ENCODE measurements around the gene ABCC10. TPM values are rescaled to one million over a fixed set of nuclear protein-coding genes. Genes with fewer than 3 reads are reported as not detected.
"Not testable (repeated sequence)": the region's sequence is repeated elsewhere in the genome, so short reads cannot be mapped to it uniquely, and the experiment has no call there.

Gene ABCC10
- total RNA-seq, 1 experiment from 2014 or later: 17.1 TPM

DNA sequence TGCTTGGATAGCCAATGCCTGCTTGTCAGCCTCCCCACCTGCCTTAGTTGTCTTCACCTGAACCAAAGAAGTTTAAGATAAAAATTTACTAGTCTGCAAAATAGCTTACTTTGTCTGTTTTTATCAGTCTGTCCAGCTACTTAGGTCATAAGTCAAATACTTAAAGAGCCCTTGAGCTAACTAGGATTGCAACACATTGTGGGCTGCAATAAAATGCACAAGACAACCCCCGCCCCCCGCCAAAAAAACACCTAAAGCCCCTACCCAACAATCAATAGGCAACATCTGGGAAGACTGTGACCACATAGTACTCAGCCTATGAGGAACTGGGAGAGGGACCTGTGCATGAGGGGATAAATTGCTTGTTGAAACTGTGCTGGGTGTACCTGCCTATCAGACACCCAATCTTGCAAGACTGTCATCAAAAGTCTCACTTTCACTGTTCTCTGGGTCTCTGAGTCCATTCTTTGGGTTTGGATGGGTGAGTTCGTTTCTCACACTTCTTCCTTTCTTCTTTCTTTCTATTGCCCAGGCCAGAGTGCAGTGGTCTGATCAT, 27.3 kb upstream of the ABCC10 start:
- in situ Hi-C loops (cut with HindIII; ENCODE audit: low pct_unique_long_range_greater_than_20kb, low sequenced_read_pairs): no loop called here
- DNase-seq (ENCODE audit: low read depth, low spot score): no peak

DNA sequence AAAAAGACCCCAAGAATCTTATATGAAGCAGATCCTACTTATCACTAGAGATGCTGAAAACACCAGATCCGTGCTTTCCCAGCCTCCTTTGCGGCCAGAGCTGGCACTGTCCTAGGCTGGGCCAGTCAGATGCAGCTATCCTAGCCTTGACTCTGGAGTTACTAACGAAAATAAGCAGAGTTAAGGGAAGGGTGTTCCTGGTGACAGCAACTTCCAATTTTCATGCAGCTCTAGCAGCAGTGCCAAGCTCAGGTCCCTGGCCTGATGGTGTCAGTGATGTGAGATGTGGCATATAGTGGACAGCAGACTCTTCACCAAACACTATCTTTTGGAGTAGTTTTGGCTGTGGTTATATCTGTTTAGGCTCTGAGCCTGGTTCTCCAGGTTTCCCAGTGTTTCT, 25.6 kb upstream of the ABCC10 start:
- in situ Hi-C loops (cut with HindIII; ENCODE audit: low pct_unique_long_range_greater_than_20kb, low sequenced_read_pairs): no loop called here
- no peak for DNase-seq (ENCODE audit: low read depth, low spot score)

- in situ Hi-C loops (cut with HindIII; ENCODE audit: low pct_unique_long_range_greater_than_20kb, low sequenced_read_pairs): no loop called here
- DNase-seq (ENCODE audit: low read depth, low spot score): peak; percentile 40
These were observed 24.5 kb upstream of the ABCC10 start for GRCh38 chr6:43402820-43403219.

DNA sequence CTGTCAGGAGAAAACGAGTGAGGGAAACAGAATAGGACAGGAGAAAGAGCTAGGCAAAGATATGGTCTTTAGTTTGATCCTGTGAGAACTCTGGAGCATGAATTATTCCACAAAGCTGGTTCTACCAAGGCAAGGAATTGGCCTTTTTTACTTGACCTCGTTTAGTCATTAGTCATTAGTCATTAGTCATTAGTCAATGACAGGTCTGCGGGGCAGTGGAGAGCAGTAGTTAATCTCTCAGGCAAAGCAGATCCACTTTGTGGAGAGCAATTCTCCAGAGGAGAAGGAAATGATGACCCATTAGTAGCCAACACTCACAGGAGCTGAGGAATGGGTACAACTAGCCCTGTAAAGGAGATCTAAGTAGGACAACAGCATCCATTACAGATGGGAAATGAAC, 22.0 kb upstream of the ABCC10 start:
- DNase-seq (ENCODE audit: low read depth, low spot score): no peak
- in situ Hi-C loops (cut with HindIII; ENCODE audit: low pct_unique_long_range_greater_than_20kb, low sequenced_read_pairs): no loop called here

GRCh38 chr6:43407296-43407695, 20.0 kb upstream of the ABCC10 start:
- in situ Hi-C loops (cut with HindIII; ENCODE audit: low pct_unique_long_range_greater_than_20kb, low sequenced_read_pairs): no loop called here
- no peak for DNase-seq (ENCODE audit: low read depth, low spot score)

GRCh38 chr6:43408259-43408658, 19.1 kb upstream of the ABCC10 start:
- in situ Hi-C loops (cut with HindIII; ENCODE audit: low pct_unique_long_range_greater_than_20kb, low sequenced_read_pairs): no loop called here

GRCh38 chr6:43410776-43411175, 16.6 kb upstream of the ABCC10 start:
- in situ Hi-C loops (cut with HindIII; ENCODE audit: low pct_unique_long_range_greater_than_20kb, low sequenced_read_pairs); DNase-seq (ENCODE audit: low read depth, low spot score): not testable (repeated sequence)

More at GRCh38 chr6:43408259-43408658, 19.1 kb upstream of the ABCC10 start:
- DNase-seq (ENCODE audit: low read depth, low spot score): no peak

GRCh38 chr6:43412541-43412940, 14.8 kb upstream of the ABCC10 start:
- DNase-seq (ENCODE audit: low read depth, low spot score): no peak
- in situ Hi-C loops (cut with HindIII; ENCODE audit: low pct_unique_long_range_greater_than_20kb, low sequenced_read_pairs): no loop called here

DNA sequence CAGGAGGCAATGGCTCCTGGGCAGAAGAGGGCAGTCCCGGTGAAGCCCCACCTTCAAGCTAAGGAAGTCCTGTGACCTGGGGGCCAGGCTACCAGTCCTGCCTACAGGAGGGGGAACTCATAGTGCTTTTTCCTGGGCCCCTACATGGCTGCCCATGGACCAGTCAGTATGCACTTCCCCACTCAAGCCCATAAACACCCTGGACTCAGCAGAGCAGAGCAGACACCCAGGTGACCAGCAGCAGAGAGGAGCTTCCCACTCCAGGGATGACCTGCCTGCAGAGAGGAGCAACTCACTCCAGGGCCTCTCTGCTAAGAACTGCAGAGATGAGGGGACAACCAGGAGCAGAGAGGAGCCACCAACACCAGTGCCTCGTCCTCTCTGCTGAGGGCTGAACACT, 14.3 kb upstream of the ABCC10 start:
- DNase-seq (ENCODE audit: low read depth, low spot score): no peak
- in situ Hi-C loops (cut with HindIII; ENCODE audit: low pct_unique_long_range_greater_than_20kb, low sequenced_read_pairs): no loop called here

DNA sequence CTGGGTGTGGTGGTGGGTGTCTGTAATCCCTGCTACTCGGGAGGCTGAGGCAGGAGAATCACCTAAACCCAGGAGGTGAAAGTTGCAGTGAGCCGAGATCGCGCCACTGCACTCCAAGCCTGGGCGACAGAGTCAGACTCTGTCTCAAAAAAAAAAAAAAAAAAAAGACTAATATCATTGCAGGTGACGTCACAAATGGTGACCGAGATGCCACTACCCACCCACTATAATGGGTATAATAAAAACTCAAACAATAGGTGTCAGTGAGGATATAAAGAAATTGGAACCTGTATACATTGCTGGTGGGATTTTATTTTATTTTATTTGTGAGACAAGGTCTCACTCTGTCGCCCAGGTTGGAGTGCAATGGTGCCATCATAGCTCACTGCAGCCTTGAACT, 12.1 kb upstream of the ABCC10 start:
- in situ Hi-C loops (cut with HindIII; ENCODE audit: low pct_unique_long_range_greater_than_20kb, low sequenced_read_pairs); DNase-seq (ENCODE audit: low read depth, low spot score): not testable (repeated sequence)

DNA sequence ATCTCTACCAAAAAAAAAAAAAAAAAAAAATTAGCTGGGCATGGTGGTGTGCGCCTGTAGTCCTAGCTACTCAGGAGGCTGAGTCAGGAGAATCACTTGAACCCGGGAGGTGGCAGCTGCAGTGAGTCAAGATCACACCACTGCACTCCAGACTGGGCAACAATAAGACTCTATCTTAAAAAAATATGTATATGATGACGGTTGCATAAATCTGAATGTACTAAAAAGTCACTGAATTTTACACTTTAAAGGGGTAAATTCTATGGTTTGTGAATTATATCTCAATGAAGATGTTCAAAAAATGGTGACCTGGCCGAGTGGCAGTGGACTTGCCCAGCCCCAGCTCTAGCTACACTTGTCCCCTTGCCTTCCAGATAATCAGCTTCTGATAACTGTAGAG, 10.4 kb upstream of the ABCC10 start:
- in situ Hi-C loops (cut with HindIII; ENCODE audit: low pct_unique_long_range_greater_than_20kb, low sequenced_read_pairs): no loop called here
- no peak for DNase-seq (ENCODE audit: low read depth, low spot score)

DNA sequence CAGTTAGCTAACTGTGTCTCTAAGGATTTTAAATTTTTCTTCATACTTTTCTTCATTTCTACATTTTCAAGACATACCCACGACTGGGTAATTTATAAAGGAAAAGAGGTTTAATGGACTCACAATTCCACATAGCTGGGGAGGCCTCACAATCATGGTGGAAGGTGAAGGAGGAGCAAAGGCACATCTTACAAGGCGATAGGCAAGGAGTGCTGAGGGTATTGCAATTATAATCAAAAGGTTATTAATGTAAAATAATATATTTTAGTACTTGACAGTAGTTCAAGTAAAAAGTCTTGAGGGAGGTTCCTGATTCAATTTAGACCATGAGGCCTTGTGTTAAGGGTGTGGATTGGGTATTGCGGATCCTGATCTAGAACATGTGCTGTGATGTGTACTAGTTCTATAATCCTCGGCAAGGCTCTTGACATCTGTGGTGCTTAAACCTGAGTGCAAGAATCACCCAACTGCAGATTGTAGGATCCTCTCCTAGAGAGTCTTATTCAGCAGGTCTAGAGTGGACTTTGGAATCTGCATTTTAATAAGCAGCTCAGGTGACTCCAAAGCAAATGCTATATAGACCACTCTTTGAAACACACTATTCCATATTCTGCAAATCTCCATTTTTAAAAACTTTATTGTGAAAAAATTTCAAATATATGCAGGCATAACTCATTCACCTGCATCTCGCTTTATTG, 7.2 kb upstream of the ABCC10 start:
- no peak for DNase-seq (ENCODE audit: low read depth, low spot score)
- in situ Hi-C loops (cut with HindIII; ENCODE audit: low pct_unique_long_range_greater_than_20kb, low sequenced_read_pairs): no loop called here

- in situ Hi-C loops (cut with HindIII; ENCODE audit: low pct_unique_long_range_greater_than_20kb, low sequenced_read_pairs): no loop called here
- DNase-seq (ENCODE audit: low read depth, low spot score): no peak
These were observed 5.5 kb upstream of the ABCC10 start for GRCh38 chr6:43421831-43422230.

DNA sequence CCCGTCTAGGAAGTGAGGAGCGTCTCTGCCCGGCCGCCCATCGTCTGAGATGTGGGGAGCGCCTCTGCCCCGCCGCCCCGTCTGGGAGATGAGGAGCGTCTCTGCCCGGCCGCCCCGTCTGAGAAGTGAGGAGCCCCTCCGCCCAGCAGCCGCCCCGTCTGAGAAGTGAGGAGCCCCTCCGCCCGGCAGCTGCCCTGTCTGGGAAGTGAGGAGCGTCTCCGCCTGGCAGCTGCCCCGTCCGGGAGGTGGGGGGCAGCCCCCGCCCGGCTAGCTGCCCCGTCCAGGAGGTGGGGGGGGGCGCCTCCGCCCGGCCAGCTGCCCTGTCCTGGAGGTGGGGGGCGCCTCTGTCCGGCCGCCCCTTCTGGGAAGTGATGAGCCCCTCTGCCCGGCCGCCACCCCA, 2.3 kb upstream of the ABCC10 start:
- DNase-seq (ENCODE audit: low read depth, low spot score); in situ Hi-C loops (cut with HindIII; ENCODE audit: low pct_unique_long_range_greater_than_20kb, low sequenced_read_pairs): not testable (repeated sequence)

GRCh38 chr6:43426928-43427405, 374 bp upstream of the ABCC10 start:
- no peak for DNase-seq (ENCODE audit: low read depth, low spot score)
- in situ Hi-C loops (cut with HindIII; ENCODE audit: low pct_unique_long_range_greater_than_20kb, low sequenced_read_pairs): no loop called here

- no peak for DNase-seq (ENCODE audit: low read depth, low spot score)
- in situ Hi-C loops (cut with HindIII; ENCODE audit: low pct_unique_long_range_greater_than_20kb, low sequenced_read_pairs): no loop called here
These were observed 800 bp downstream of the ABCC10 start for GRCh38 chr6:43428112-43428570.

DNA sequence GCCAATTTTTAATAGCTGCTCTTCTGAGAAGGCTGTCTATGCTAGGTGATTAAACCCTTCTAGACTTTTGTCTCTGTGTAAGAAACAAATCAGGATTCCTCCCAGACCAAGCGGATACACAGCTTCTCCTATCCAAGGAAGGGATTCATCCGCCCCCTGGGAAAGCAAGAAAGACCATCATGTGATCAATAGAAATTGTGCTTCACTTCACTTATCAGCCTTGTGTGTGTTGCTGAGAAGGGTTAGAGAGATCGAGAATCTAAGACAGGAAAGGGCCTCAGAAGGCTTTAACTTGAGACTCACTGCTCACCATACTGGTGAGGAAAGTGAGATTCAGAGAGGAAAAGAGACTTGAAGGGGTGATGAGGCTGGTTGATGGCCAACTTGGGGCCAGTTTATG, 1.5 kb downstream of the ABCC10 start:
- in situ Hi-C loops (cut with HindIII; ENCODE audit: low pct_unique_long_range_greater_than_20kb, low sequenced_read_pairs): no loop called here

DNA sequence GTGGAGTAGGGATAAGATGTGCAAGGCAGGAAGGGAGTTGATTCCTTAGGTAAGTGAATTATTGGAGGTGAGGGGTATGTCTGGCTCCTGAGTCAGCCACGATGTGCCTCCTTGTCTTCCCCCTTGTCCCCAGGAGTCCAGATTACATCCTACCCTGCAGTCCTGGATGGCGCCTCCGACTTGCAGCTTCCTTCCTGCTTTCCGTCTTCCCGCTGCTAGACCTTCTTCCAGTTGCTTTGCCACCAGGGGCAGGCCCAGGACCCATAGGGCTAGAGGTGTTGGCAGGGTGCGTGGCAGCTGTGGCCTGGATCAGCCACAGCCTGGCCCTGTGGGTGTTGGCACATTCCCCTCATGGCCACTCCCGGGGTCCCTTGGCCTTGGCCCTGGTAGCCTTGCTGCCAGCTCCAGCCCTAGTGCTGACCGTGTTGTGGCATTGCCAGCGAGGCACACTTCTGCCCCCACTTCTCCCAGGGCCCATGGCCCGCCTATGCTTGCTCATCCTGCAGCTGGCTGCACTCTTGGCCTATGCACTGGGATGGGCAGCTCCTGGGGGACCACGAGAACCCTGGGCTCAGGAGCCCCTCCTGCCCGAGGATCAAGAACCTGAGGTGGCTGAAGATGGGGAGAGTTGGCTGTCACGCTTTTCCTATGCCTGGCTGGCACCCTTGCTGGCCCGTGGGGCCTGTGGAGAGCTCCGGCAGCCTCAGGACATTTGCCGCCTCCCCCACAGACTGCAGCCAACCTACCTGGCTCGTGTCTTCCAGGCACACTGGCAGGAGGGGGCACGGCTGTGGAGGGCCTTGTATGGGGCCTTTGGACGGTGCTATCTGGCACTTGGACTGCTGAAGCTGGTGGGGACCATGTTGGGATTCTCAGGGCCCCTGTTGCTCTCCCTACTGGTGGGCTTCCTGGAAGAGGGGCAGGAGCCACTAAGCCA, 4.9 kb downstream of the ABCC10 start:
- DNase-seq (ENCODE audit: low read depth, low spot score): no peak
- in situ Hi-C loops (cut with HindIII; ENCODE audit: low pct_unique_long_range_greater_than_20kb, low sequenced_read_pairs): no loop called here

More for the DNA sequence above, 1.5 kb downstream of the ABCC10 start:
- peak; percentile 57 for DNase-seq (ENCODE audit: low read depth, low spot score)
